ENCODE measurements around the gene FILIP1. TPM values are rescaled to one million over a fixed set of nuclear protein-coding genes. Genes with fewer than 3 reads are reported as not detected.

The FILIP1 gene
- total and polyA plus RNA-seq, 5 donors: 39.1 to 131 (median 118) TPM

- ATAC-seq (no peak), DNase-seq (no peak)
- Histone ChIP-seq H3K4me3 (ENCODE audit: low read length) (no peak overlapping the region), H3K4me1 (ENCODE audit: control insufficient read depth, insufficient read depth, low read length) (peaks cover 2% of the 10 kb centered on the region), H3K27ac (ENCODE audit: low read length) (no peak overlapping the region), H3K9me3 (ENCODE audit: control insufficient read depth, low read length) (no peaks in the 10 kb centered on the region), H3K27me3 (ENCODE audit: control insufficient read depth, insufficient read depth) (no peaks in the 10 kb centered on the region)
- intact Hi-C loops (cut with DNase I): loop anchor here in 2 of 4 donors (10.0 kb wide), 3 partner anchors 60 to 130 kb away; no protein-coding TSS in a partner anchor
- WGBS: 34% methylated on average over 1 of the region's 1 CpG
These were observed 1.4 kb upstream of the FILIP1 start for GRCh38 chr6:75495011-75495410.

GRCh38 chr6:75494290-75494689 is 690 bp upstream of the FILIP1 start:
- no peak for ATAC-seq

GRCh38 chr6:75492386-75493153 is 1.0 kb downstream of the FILIP1 start:
- Histone ChIP-seq H3K4me3 (ENCODE audit: low read length) (peak overlapping the region; percentile 96), H3K27ac (ENCODE audit: low read length) (peak overlapping the region; percentile 75), H3K27me3 (ENCODE audit: control insufficient read depth, insufficient read depth) (no peaks in the 10 kb centered on the region), H3K4me1 (ENCODE audit: control insufficient read depth, insufficient read depth, low read length) (peaks cover 2% of the 10 kb centered on the region), H3K9me3 (ENCODE audit: control insufficient read depth, low read length) (no peaks in the 10 kb centered on the region)
- DNase-seq: no peak
- peak; percentile 32 to 51 for ATAC-seq
- 19% methylated on average over 3 of the region's 3 CpGs for WGBS
- intact Hi-C loops (cut with DNase I): loop anchor here in 2 of 4 donors (10.0 kb wide), 3 partner anchors 58 to 128 kb away; no protein-coding TSS in a partner anchor

More at GRCh38 chr6:75494290-75494689, 690 bp upstream of the FILIP1 start:
- peak overlapping the region; percentile 96 for H3K4me3 ChIP-seq (ENCODE audit: low read length)
- DNase-seq: no peak
- peaks cover 2% of the 10 kb centered on the region for H3K4me1 ChIP-seq (ENCODE audit: control insufficient read depth, insufficient read depth, low read length)
- WGBS: 46% methylated on average over 4 of the region's 4 CpGs
- no peaks in the 10 kb centered on the region for H3K9me3 ChIP-seq (ENCODE audit: control insufficient read depth, low read length)
- intact Hi-C loops (cut with DNase I): loop anchor here in 2 of 4 donors (10.0 kb wide), 3 partner anchors 59 to 129 kb away; no protein-coding TSS in a partner anchor
- H3K27me3 ChIP-seq (ENCODE audit: control insufficient read depth, insufficient read depth): no peaks in the 10 kb centered on the region
- H3K27ac ChIP-seq (ENCODE audit: low read length): no peak overlapping the region

- intact Hi-C loops (cut with DNase I): loop anchor here in 2 of 4 donors (10.0 kb wide), 3 partner anchors 56 to 126 kb away; no protein-coding TSS in a partner anchor
- Histone ChIP-seq H3K4me3 (ENCODE audit: low read length) (peak overlapping the region; percentile 95), H3K27ac (ENCODE audit: low read length) (peak overlapping the region; percentile 87), H3K4me1 (ENCODE audit: control insufficient read depth, insufficient read depth, low read length) (peaks cover 2% of the 10 kb centered on the region), H3K9me3 (ENCODE audit: control insufficient read depth, low read length) (no peaks in the 10 kb centered on the region), H3K27me3 (ENCODE audit: control insufficient read depth, insufficient read depth) (no peaks in the 10 kb centered on the region)
- 32% methylated on average over 1 of the region's 1 CpG for WGBS
- ATAC-seq: peak; percentile 59 to 61
- DNase-seq: no peak
These were observed 2.3 kb downstream of the FILIP1 start for GRCh38 chr6:75491291-75491690.

- no peak for DNase-seq
- H3K4me1 ChIP-seq (ENCODE audit: control insufficient read depth, insufficient read depth, low read length): peaks cover 4% of the 10 kb centered on the region
- H3K4me3 ChIP-seq (ENCODE audit: low read length): peak overlapping the region; percentile 95
- WGBS: 35% methylated on average over 3 of the region's 3 CpGs
- peak overlapping the region; percentile 86 for H3K27ac ChIP-seq (ENCODE audit: low read length)
- H3K27me3 ChIP-seq (ENCODE audit: control insufficient read depth, insufficient read depth): no peaks in the 10 kb centered on the region
- intact Hi-C loops (cut with DNase I): loop anchor here in 2 of 4 donors (10.0 kb wide), 3 partner anchors 56 to 126 kb away; no protein-coding TSS in a partner anchor
- H3K9me3 ChIP-seq (ENCODE audit: control insufficient read depth, low read length): no peaks in the 10 kb centered on the region
- ATAC-seq: no peak
These were observed 2.9 kb downstream of the FILIP1 start for GRCh38 chr6:75490706-75491105.

GRCh38 chr6:75489025-75489424 is 4.6 kb downstream of the FILIP1 start:
- DNase-seq (no peak), ATAC-seq (no peak)
- Histone ChIP-seq H3K4me3 (ENCODE audit: low read length) (peak overlapping the region; percentile 50), H3K9me3 (ENCODE audit: control insufficient read depth, low read length) (no peaks in the 10 kb centered on the region), H3K27ac (ENCODE audit: low read length) (no peak overlapping the region), H3K27me3 (ENCODE audit: control insufficient read depth, insufficient read depth) (no peaks in the 10 kb centered on the region), H3K4me1 (ENCODE audit: control insufficient read depth, insufficient read depth, low read length) (peaks cover 2% of the 10 kb centered on the region)
- WGBS: 22% methylated on average over 1 of the region's 1 CpG
- intact Hi-C loops (cut with DNase I): loop anchor here in 1 of 4 donors (10.0 kb wide), 1 partner anchor 64 kb away; no protein-coding TSS in a partner anchor

- intact Hi-C loops (cut with DNase I): loop anchor here in 1 of 4 donors (10.0 kb wide), 1 partner anchor 63 kb away; no protein-coding TSS in a partner anchor
- H3K9me3 ChIP-seq (ENCODE audit: control insufficient read depth, low read length): no peaks in the 10 kb centered on the region
- DNase-seq: no peak
- peaks cover 2% of the 10 kb centered on the region for H3K4me1 ChIP-seq (ENCODE audit: control insufficient read depth, insufficient read depth, low read length)
- H3K27ac ChIP-seq (ENCODE audit: low read length): peak overlapping the region; percentile 56
- H3K27me3 ChIP-seq (ENCODE audit: control insufficient read depth, insufficient read depth): no peaks in the 10 kb centered on the region
- peak; percentile 38 to 42 for ATAC-seq
- 2% methylated on average over 1 of the region's 1 CpG for WGBS
- peak overlapping the region; percentile 25 for H3K4me3 ChIP-seq (ENCODE audit: low read length)
These were observed 5.6 kb downstream of the FILIP1 start for GRCh38 chr6:75488033-75488432.

- Histone ChIP-seq H3K4me3 (ENCODE audit: low read length) (no peak overlapping the region), H3K4me1 (ENCODE audit: control insufficient read depth, insufficient read depth, low read length) (peaks cover 2% of the 10 kb centered on the region), H3K27me3 (ENCODE audit: control insufficient read depth, insufficient read depth) (no peaks in the 10 kb centered on the region), H3K9me3 (ENCODE audit: control insufficient read depth, low read length) (no peaks in the 10 kb centered on the region), H3K27ac (ENCODE audit: low read length) (no peak overlapping the region)
- no peak for DNase-seq
- ATAC-seq: peak in 1 of 2 donors; percentile 38
- 76% methylated on average over 6 of the region's 6 CpGs for WGBS
- intact Hi-C loops (cut with DNase I): loop anchor here in 1 of 4 donors (10.0 kb wide), 1 partner anchor 62 kb away; no protein-coding TSS in a partner anchor
These were observed 6.6 kb downstream of the FILIP1 start for GRCh38 chr6:75486850-75487518.

- Histone ChIP-seq H3K9me3 (ENCODE audit: control insufficient read depth, low read length) (no peaks in the 10 kb centered on the region), H3K27ac (ENCODE audit: low read length) (no peak overlapping the region), H3K4me1 (ENCODE audit: control insufficient read depth, insufficient read depth, low read length) (peaks cover 8% of the 10 kb centered on the region), H3K4me3 (ENCODE audit: low read length) (no peak overlapping the region), H3K27me3 (ENCODE audit: control insufficient read depth, insufficient read depth) (no peaks in the 10 kb centered on the region)
- ATAC-seq: no peak
- no peak for DNase-seq
- intact Hi-C loops (cut with DNase I): loop anchor here in 1 of 4 donors (10.0 kb wide), 1 partner anchor 60 kb away; no protein-coding TSS in a partner anchor
These were observed 9.1 kb downstream of the FILIP1 start for GRCh38 chr6:75484535-75484934.

- ATAC-seq (no peak), DNase-seq (no peak)
- Histone ChIP-seq H3K4me1 (ENCODE audit: control insufficient read depth, insufficient read depth, low read length) (peaks cover 10% of the 10 kb centered on the region), H3K27ac (ENCODE audit: low read length) (peak overlapping the region; percentile 38), H3K27me3 (ENCODE audit: control insufficient read depth, insufficient read depth) (no peaks in the 10 kb centered on the region), H3K9me3 (ENCODE audit: control insufficient read depth, low read length) (no peaks in the 10 kb centered on the region), H3K4me3 (ENCODE audit: low read length) (no peak overlapping the region)
- intact Hi-C loops (cut with DNase I): loop anchor here in 1 of 4 donors (10.0 kb wide), 1 partner anchor 59 kb away; no protein-coding TSS in a partner anchor
- WGBS: 62% methylated on average over 3 of the region's 3 CpGs
These were observed 10.3 kb downstream of the FILIP1 start for GRCh38 chr6:75483136-75483952.
